ENCODE data around the gene AIRE. TPM values are rescaled to one million over a fixed set of nuclear protein-coding genes. Genes with fewer than 3 reads are reported as not detected.

The AIRE gene
- total and polyA plus RNA-seq, 8 donors = 0.18 to 0.87 TPM; not detected in 6

DNA sequence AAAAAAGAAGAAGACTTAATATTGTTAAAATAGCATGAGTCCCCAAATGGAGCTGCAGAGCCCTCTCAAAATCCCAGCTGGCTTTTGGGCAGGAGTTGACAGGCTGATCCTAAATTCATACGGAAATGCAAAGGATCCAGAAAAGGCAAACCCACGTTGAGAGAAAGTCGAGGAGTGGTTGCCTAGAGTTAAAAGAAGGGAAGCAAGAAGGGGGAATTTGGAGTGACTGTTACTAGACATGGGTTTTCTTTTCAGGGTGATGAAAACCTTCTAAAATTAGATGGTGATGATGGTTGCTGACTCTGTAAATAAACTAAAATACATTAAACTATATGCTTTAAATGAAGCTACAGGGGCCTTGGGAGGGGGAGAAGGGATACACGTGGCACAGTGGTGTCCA is 25.6 kb upstream of the AIRE start:
- TF ChIP-seq, protein P1, sequence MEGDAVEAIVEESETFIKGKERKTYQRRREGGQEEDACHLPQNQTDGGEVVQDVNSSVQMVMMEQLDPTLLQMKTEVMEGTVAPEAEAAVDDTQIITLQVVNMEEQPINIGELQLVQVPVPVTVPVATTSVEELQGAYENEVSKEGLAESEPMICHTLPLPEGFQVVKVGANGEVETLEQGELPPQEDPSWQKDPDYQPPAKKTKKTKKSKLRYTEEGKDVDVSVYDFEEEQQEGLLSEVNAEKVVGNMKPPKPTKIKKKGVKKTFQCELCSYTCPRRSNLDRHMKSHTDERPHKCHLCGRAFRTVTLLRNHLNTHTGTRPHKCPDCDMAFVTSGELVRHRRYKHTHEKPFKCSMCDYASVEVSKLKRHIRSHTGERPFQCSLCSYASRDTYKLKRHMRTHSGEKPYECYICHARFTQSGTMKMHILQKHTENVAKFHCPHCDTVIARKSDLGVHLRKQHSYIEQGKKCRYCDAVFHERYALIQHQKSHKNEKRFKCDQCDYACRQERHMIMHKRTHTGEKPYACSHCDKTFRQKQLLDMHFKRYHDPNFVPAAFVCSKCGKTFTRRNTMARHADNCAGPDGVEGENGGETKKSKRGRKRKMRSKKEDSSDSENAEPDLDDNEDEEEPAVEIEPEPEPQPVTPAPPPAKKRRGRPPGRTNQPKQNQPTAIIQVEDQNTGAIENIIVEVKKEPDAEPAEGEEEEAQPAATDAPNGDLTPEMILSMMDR (IDR thresholded peaks at IDR 0.05) = no peak
- no peak for TF ChIP-seq POLR2AphosphoS5 (IDR thresholded peaks at IDR 0.05)
- TF ChIP-seq EP300 (IDR thresholded peaks at IDR 0.05) = no peak
- TF ChIP-seq POLR2A (IDR thresholded peaks at IDR 0.05) = no peak
- intact Hi-C loops (cut with DNase I; ENCODE audit: low total_unique reads) = no loop called here
- Histone ChIP-seq H3K36me3 (no peaks in the 10 kb centered on the region), H3K27me3 (peaks cover 0 to 23% (median 0%) of the 10 kb centered on the region in 3 donors), H3K9me3 (peaks cover 0 to 7% (median 1%) of the 10 kb centered on the region in 4 donors), H3K4me3 (no peak overlapping the region), H3K27ac (no peak overlapping the region), H3K4me1 (no peaks in the 10 kb centered on the region)
- 56 to 72% (median 60%) methylated on average over 4 of the region's 4 CpGs for WGBS, 5 donors
- no peak for DNase-seq

DNA sequence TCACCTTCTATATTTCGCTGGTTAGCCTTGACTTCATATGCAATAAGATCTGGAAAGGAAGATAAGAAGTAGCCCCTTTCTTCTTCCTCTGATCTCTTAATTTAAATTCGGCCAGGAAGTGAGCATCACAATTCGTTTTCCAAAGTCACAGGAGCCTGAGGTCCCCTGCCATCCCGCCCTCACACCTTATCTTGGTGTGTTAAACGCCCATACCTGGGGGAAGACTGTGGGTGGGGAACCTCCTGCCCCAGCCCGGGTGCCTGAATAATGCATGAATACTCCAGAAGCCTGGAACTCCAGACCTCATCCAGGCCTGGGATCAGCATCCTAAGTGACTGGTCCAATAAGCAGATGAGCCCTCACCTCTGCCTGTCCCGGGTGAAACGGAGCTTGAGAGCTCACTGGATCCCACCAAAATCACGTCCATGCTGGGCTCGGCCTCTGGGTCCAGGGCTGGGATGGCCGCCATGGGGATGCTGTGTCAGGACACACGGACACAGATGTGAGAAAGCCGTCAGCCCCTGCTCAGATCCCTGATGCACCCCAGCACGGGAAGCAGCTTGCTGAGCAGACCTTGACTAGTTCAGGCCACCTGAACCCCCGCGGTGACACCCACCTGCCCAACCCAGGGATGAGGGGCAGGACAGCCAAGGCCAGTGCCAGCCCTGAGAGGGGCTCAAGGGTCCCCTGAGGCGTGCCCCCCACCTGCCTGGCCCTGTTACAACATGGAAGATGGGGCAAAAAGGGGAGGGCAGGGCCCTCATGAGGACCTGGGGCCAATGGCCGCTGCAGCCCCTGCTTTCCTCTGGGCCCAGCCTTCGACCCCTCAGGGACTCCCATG is 24.7 kb upstream of the AIRE start:
- peak in 1 of 2 donors; percentile 2 for DNase-seq
- H3K27ac ChIP-seq = no peak overlapping the region
- intact Hi-C loops (cut with DNase I; ENCODE audit: low total_unique reads) = no loop called here
- no peak for TF ChIP-seq POLR2A (IDR thresholded peaks at IDR 0.05)
- TF ChIP-seq, protein P1 (IDR thresholded peaks at IDR 0.05) = no peak
- no peak for TF ChIP-seq EP300 (IDR thresholded peaks at IDR 0.05)
- TF ChIP-seq POLR2AphosphoS5 (IDR thresholded peaks at IDR 0.05) = no peak
- no peaks in the 10 kb centered on the region for H3K36me3 ChIP-seq
- no peaks in the 10 kb centered on the region for H3K4me1 ChIP-seq
- peaks cover 0 to 7% (median 1%) of the 10 kb centered on the region in 4 donors for H3K9me3 ChIP-seq
- H3K27me3 ChIP-seq = peaks cover 0 to 17% (median 0%) of the 10 kb centered on the region in 3 donors
- WGBS, 5 donors = 63 to 80% (median 75%) methylated on average over 14 to 19 of the region's 19 CpGs
- H3K4me3 ChIP-seq = no peak overlapping the region

DNA sequence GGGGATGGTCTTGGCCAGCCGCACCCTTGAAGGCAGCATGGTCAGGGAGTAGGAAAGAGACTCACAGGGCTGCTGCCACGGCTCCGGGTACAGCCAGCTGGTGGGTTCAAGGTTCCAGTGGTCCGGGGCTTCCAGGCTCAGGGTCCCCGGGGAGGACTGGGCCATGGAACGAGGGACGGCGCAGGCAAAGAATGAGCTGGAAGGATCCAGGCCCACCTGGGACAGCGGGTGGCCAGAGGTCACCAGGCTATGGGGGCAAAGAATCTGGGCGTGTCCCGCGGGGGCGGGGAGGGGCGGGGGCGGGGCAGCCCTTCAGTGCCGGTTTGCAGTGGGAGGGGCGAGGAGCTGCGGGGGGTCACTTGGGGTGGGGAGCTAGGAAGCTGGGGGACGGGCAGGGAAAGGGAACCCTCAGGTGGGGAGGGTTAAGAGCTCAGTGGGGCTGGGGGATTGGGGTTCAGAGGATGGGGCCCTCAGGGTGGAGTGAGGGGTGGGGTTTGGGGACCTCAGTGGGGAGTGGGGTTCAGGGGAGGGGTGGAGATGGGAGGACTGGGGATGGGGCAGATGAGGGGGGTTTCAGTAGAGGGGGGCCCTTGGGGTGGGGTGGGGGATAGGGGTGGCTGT is 23.9 kb upstream of the AIRE start, which contains the start of gene DNMT3L:
Gene DNMT3L, minus strand, starts transcription at position 223 of the 621 bp plus-strand sequence. CDS start 638 bp downstream, outside the sequence.
- 57 to 69% (median 63%) methylated on average over 13 to 19 of the region's 19 CpGs for WGBS, 5 donors
- TF ChIP-seq EP300 (IDR thresholded peaks at IDR 0.05) (no peak), POLR2A (IDR thresholded peaks at IDR 0.05) (no peak), POLR2AphosphoS5 (IDR thresholded peaks at IDR 0.05) (no peak)
- TF ChIP-seq, protein P1 (IDR thresholded peaks at IDR 0.05) = no peak
- H3K27me3 ChIP-seq = peaks cover 0 to 17% (median 0%) of the 10 kb centered on the region in 3 donors
- intact Hi-C loops (cut with DNase I; ENCODE audit: low total_unique reads) = no loop called here
- H3K36me3 ChIP-seq = no peaks in the 10 kb centered on the region
- peak in 1 of 2 donors; percentile 1 for DNase-seq
- H3K4me3 ChIP-seq = no peak within 1 kb of the TSS
- peaks cover 0 to 7% (median 1%) of the 10 kb centered on the region in 4 donors for H3K9me3 ChIP-seq
- H3K27ac ChIP-seq = no peak within 1 kb of the TSS
- H3K4me1 ChIP-seq = no peaks in the 10 kb centered on the region

- no peak for DNase-seq
- TF ChIP-seq POLR2A (IDR thresholded peaks at IDR 0.05) (no peak), EP300 (IDR thresholded peaks at IDR 0.05) (no peak), POLR2AphosphoS5 (IDR thresholded peaks at IDR 0.05) (no peak)
- TF ChIP-seq, protein P1 (IDR thresholded peaks at IDR 0.05) = no peak
- Histone ChIP-seq H3K4me1 (no peaks in the 10 kb centered on the region), H3K4me3 (no peak overlapping the region), H3K36me3 (no peaks in the 10 kb centered on the region), H3K9me3 (peaks cover 0 to 7% (median 1%) of the 10 kb centered on the region in 4 donors), H3K27ac (no peak overlapping the region), H3K27me3 (peaks cover 0 to 17% (median 0%) of the 10 kb centered on the region in 3 donors)
- intact Hi-C loops (cut with DNase I; ENCODE audit: low total_unique reads) = no loop called here
- WGBS, 5 donors = 71 to 86% (median 81%) methylated on average over 9 to 12 of the region's 12 CpGs
Measured at GRCh38 chr21:44262338-44263056, 23.2 kb upstream of the AIRE start.
